Upper lobe of left lung (tissue), 6 donors: ENCODE measurements around the gene MYDGF. TPM values are rescaled to one million over a fixed set of nuclear protein-coding genes. Genes with fewer than 3 reads are reported as not detected.
"Not testable (repeated sequence)": the region's sequence is repeated elsewhere in the genome, so short reads cannot be mapped to it uniquely, and the experiment has no call there.

Experiments used
- ATAC-seq, 2 donors: fragments of 200-7000 bp; cut with Tn5 transposase; one replicate each; pipeline ENCODE4 v1.9.1; 2022; ENCODE audit warnings: mild to moderate bottlenecking in 2 of 2, moderate library complexity in 2 of 2; ENCODE audit not compliant: low FRiP score in 2 of 2
- DNase-seq, 2 donors: peaks; one replicate each; pipeline ENCODE4 v3.0.0-alpha.2; 2019 to 2020
- H3K27ac ChIP-seq, 4 donors: fragments of 200-600 bp; sonication (generic); one replicate each; pipeline ENCODE4 v1.5.1; 2016 to 2019
- H3K27me3 ChIP-seq, 4 donors: fragments of 200-600 bp; sonication (generic); one replicate each; pipeline ENCODE4 v1.5.1; 2017 to 2019
- H3K36me3 ChIP-seq, 4 donors: fragments of 200-600 bp; sonication (generic); one replicate each; pipeline ENCODE4 v1.5.1; 2016 to 2019
- H3K4me1 ChIP-seq, 4 donors: fragments of 200-600 bp; sonication (generic); one replicate each; pipeline ENCODE4 v1.5.1; 2018 to 2019
- H3K4me3 ChIP-seq, 4 donors: fragments of 200-600 bp; sonication (generic); one replicate each; pipeline ENCODE4 v1.5.1; 2017 to 2019; ENCODE audit warnings: mild to moderate bottlenecking in 2 of 4, moderate library complexity in 1 of 4
- H3K9me3 ChIP-seq, 4 donors: fragments of 200-600 bp; sonication (generic); one replicate each; pipeline ENCODE4 v1.5.1; 2018 to 2019
- EP300 ChIP-seq, 4 donors: sonication (generic); formaldehyde crosslinking; IDR thresholded peaks; one replicate each; pipeline ENCODE4 v1.5.1; 2017; ENCODE audit warnings: antibody characterized with exemption in 4 of 4, control low read depth in 2 of 4
- POLR2A ChIP-seq, 4 donors: fragments of 450-650 bp; IDR thresholded peaks; one replicate each; pipeline ENCODE4 v1.5.1; 2016 to 2017; ENCODE audit warnings: antibody characterized with exemption in 4 of 4, mild to moderate bottlenecking in 2 of 4
- POLR2AphosphoS5 ChIP-seq, 2 donors: sonication (generic); formaldehyde crosslinking; IDR thresholded peaks; one replicate each; pipeline ENCODE4 v1.5.1; 2017; ENCODE audit warnings: antibody characterized with exemption in 2 of 2
- WGBS, 2 donors: methylation state at CpG; one replicate each; pipeline ENCODE4 v1.1.5; 2017 to 2018; 5-methylcytosine and 5-hydroxymethylcytosine counted together
- total RNA-seq, 6 donors: library from RNA; depleted of rRNA in 4 of 6; stranded (reverse); fragments of >200 nt in 4 of 6; gene quantifications; one replicate each; pipeline versions ENCODE4 v1.1.0 to v1.2.1, GENCODE V29; 2016 to 2021
- TF ChIP-seq, protein P1 (sequence below), 6 experiments: fragments of 450-650 bp in 4 of 6; fragments of 200-600 bp in 2 of 6; sonication (generic) in 2 of 6; IDR thresholded peaks; one replicate each; pipeline ENCODE4 v1.5.1; 2016 to 2019; ENCODE audit warnings: antibody characterized with exemption in 6 of 6
- donor health status: DM: no; HTN: no; CAD: no; lungs with moderate emphysema.
- donor health status: DM: no; HTN: yes; CAD: no; lungs with severe emphysema.

MYDGF gene
- total RNA-seq, 6 donors from 2014 or later = 6.3 to 121 (median 67.1) TPM

DNA sequence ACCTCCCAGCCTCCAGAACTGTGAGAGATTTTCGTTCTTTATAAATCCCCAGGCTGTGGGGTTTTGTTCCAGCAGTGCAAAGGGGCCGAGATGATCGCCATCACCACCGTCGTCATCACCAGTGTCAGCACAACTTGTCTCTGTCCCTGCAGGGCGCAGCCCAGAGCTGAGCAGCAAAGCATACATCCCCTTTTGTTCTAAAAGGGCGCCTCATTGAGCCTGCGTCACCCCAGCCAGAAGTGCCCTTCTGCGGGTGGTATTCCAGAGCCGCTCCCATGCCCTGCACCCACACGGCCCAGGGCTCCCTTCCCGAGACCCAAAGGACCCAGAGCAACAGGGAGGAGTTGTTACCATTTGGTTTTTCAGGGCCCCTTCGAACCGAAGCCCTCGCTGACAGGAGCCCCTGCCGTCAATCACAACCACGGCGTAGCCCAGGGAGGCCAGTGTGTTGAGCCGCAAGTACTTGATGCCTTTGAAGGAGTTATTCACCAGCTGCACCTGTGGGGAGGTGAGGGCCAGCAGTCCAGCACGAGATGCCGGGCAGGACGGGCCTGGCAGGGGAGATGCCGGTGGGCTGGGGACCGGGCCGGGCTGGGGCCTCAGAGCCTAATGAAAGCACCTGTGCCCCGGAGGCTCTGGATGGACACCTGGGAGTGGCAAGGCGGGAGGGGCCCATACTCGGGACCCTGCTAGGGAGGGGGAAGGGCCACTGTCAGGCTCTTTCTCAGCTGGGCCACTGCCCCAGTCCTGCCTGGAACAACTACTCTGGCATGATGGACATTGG is 14.4 kb upstream of the MYDGF start:
- Histone ChIP-seq H3K4me3 (no peak overlapping the region), H3K36me3 (peaks cover 46 to 99% (median 87%) of the 10 kb centered on the region in 4 donors), H3K9me3 (no peaks in the 10 kb centered on the region), H3K27me3 (no peaks in the 10 kb centered on the region), H3K4me1 (no peaks in the 10 kb centered on the region), H3K27ac (no peak overlapping the region)
- DNase-seq (peak in 1 of 2 donors; percentile 76), ATAC-seq (no peak)
- TF ChIP-seq EP300 (IDR thresholded peaks at IDR 0.05) = no peak
- TF ChIP-seq, protein P1, sequence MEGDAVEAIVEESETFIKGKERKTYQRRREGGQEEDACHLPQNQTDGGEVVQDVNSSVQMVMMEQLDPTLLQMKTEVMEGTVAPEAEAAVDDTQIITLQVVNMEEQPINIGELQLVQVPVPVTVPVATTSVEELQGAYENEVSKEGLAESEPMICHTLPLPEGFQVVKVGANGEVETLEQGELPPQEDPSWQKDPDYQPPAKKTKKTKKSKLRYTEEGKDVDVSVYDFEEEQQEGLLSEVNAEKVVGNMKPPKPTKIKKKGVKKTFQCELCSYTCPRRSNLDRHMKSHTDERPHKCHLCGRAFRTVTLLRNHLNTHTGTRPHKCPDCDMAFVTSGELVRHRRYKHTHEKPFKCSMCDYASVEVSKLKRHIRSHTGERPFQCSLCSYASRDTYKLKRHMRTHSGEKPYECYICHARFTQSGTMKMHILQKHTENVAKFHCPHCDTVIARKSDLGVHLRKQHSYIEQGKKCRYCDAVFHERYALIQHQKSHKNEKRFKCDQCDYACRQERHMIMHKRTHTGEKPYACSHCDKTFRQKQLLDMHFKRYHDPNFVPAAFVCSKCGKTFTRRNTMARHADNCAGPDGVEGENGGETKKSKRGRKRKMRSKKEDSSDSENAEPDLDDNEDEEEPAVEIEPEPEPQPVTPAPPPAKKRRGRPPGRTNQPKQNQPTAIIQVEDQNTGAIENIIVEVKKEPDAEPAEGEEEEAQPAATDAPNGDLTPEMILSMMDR (IDR thresholded peaks at IDR 0.05) = no peak
- no peak for TF ChIP-seq POLR2AphosphoS5 (IDR thresholded peaks at IDR 0.05)
- no peak for TF ChIP-seq POLR2A (IDR thresholded peaks at IDR 0.05)
- 92 to 93% methylated on average over 20 to 28 of the region's 28 CpGs for WGBS, 2 donors

DNA sequence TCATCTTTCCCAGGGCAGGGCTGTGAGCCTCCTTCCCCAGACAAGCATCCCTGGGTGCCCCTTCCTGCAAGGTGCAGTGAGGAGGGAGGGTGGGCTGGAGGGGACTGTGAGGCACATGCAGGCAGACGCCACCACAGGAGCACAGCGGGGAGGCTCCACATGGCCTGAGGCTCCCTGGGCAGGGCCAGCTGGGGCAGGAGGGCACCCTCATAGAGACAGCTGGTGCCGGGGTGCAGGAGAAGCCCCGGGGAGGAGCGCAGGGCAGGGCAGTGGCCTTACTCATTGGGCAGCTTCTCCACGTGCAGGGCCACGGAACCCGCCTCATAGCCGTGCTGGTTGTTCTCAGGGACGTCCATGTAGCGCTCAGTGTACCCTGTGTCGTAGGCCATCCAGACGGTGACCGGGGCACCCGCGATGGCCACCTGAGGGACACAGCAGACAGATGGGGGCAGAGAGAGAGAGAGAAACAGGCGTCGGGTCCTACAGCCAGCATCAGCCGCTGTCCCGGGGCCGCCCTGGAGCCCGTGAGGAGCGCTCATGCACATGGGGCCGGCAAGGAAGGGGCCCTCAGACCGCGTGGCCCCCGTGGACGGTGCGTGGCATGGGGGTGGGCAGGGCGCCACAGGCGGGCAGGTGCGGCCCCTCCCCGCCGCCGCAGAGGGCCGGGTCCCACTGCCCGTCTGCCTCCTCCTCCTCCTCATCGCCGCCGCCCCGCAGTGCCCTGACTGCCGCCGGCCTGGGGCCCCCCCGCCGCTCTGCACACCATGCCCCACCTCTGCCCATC is 12.5 kb upstream of the MYDGF start:
- H3K27ac ChIP-seq = no peak overlapping the region
- peaks cover 42 to 99% (median 84%) of the 10 kb centered on the region in 4 donors for H3K36me3 ChIP-seq
- no peaks in the 10 kb centered on the region for H3K9me3 ChIP-seq
- no peak overlapping the region for H3K4me3 ChIP-seq
- H3K27me3 ChIP-seq = no peaks in the 10 kb centered on the region
- no peaks in the 10 kb centered on the region for H3K4me1 ChIP-seq
- DNase-seq (peak in 1 of 2 donors; percentile 80), ATAC-seq (peak in 1 of 2 donors; percentile 6)
- WGBS, 2 donors = 95% methylated on average over 19 to 34 of the region's 45 CpGs
- no peak for TF ChIP-seq EP300 (IDR thresholded peaks at IDR 0.05)
- no peak for TF ChIP-seq POLR2A (IDR thresholded peaks at IDR 0.05)
- TF ChIP-seq, protein P1 (IDR thresholded peaks at IDR 0.05) = no peak
- TF ChIP-seq POLR2AphosphoS5 (IDR thresholded peaks at IDR 0.05) = no peak

DNA sequence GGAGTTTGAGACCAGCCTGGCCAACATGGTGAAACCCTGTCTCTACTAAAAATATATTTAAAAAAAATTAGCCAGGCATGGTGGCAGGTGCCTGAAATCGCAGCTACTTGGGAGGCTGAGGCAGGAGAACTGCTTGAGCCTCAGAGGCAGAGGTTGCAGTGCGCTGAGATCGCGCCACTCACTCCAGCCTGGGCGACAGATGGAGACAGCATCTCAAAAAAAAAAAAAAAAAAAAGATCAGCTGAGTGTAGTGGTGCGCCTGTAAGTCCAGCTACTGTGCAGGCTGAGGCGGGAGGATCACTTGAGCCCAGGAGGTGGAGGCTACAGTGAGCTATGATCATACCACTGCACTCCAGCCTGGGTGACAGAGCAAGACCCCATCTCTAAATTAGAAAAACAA is 9.9 kb upstream of the MYDGF start:
- not testable (repeated sequence) for H3K27ac ChIP-seq
- WGBS, 2 donors = 96 to 97% methylated on average over 7 of the region's 7 CpGs
- peaks cover 35 to 96% (median 79%) of the 10 kb centered on the region in 4 donors for H3K36me3 ChIP-seq

DNA sequence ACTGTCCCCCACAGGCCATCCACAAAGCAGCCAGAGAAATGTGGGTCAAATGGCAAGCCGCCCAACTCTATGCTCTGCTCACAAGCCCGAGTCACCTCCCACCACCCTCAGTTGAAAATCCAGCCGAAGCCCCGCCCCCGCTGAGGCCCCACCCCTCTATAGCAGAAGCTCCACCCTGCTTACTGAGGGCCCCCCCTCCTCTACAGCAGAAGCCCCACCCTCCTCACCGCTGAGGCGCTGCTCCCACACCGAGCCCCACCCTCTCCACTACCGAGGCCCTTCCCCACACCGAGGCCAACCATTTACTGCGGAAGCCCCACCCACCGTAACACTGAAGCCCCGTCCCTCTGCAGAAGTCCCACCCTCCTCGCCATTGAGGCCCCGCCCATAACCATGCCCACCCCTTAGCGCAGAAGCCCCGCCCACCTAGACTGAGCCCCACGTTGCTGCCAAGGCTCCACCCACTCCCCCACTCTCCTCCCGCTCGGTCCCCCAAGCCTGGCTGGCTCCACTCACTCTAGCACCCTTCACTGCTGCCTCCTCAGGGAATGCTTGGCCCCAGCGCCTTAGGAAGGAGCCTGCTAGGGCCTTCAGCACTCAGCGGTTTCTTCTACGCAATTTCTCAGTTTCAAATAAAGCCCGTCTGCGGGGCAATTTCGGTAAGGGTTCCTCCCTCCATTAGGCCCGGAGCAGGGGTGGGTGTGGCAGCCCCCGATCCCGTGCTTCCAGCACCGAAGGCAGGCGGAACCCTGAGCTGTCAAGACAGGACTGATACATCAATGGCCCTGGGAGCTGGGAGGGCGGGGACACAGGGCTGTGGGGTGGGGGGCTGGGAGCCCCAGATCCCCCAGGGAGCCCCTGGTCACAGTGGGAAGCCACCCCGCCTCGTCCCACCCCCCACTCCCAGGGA is 9.0 kb upstream of the MYDGF start:
- Histone ChIP-seq H3K27me3 (no peaks in the 10 kb centered on the region), H3K4me1 (no peaks in the 10 kb centered on the region), H3K27ac (peak overlapping the region in 1 of 4 donors; percentile 30), H3K9me3 (no peaks in the 10 kb centered on the region), H3K4me3 (no peak overlapping the region), H3K36me3 (peaks cover 29 to 93% (median 75%) of the 10 kb centered on the region in 4 donors)
- TF ChIP-seq POLR2AphosphoS5 (IDR thresholded peaks at IDR 0.05) = no peak
- TF ChIP-seq POLR2A (IDR thresholded peaks at IDR 0.05) = no peak
- TF ChIP-seq, protein P1 (IDR thresholded peaks at IDR 0.05) = no peak
- no peak for TF ChIP-seq EP300 (IDR thresholded peaks at IDR 0.05)
- 79 to 85% methylated on average over 28 to 29 of the region's 34 CpGs for WGBS, 2 donors
- ATAC-seq (peak; percentile 28 to 44), DNase-seq (no peak)

More for the DNA sequence above, 9.9 kb upstream of the MYDGF start:
- not testable (repeated sequence) for ATAC-seq, H3K4me1 ChIP-seq, H3K27me3 ChIP-seq, DNase-seq, H3K4me3 ChIP-seq, H3K9me3 ChIP-seq
